K562 (cell line): ENCODE measurements around the gene TCAF1.
"Not testable (repeated sequence)": the region's sequence is repeated elsewhere in the genome, so short reads cannot be mapped to it uniquely, and the experiment has no call there.

Experiments used
- ARHGAP35 ChIP-seq: fragments of 450-650 bp; IDR thresholded peaks from 2 replicates; pipeline ENCODE4 v1.6.1; 2018; ENCODE audit not compliant: partially characterized antibody
- BHLHE40 ChIP-seq: IDR thresholded peaks from 2 replicates; pipeline ENCODE4 v1.6.1; 2011; ENCODE audit warnings: low read length, improper control_type of control experiment
- CBX2 ChIP-seq: fragments of 200-600 bp; sonication (generic); IDR thresholded peaks from one replicate; pipeline ENCODE4 v1.6.1; 2012; ENCODE audit warnings: mild to moderate bottlenecking, low read length, inconsistent platforms; ENCODE audit not compliant: insufficient read depth, poor library complexity, severe bottlenecking
- HDAC8 ChIP-seq: fragments of 450-650 bp; IDR thresholded peaks from 2 replicates; pipeline ENCODE4 v1.6.1; 2016; ENCODE audit warnings: mild to moderate bottlenecking, missing genetic modification characterization, moderate library complexity, missing compliant biosample characterization
- NONO ChIP-seq, 2 experiments: fragments of 200-400 bp in 1 of 2; fragments of 450-650 bp in 1 of 2; formaldehyde crosslinking in 1 of 2; IDR thresholded peaks; 2 replicates each; pipeline ENCODE4 v1.6.1; 2017; ENCODE audit warnings: low read depth in 2 of 2, mild to moderate bottlenecking in 2 of 2, moderate library complexity in 2 of 2, low read length in 1 of 2
- POLR2A ChIP-seq: fragments of 450-650 bp; conservative IDR thresholded peaks from 2 replicates; pipeline ENCODE4 v1.6.1; 2016
- ZNF140 ChIP-seq: fragments of 250-450 bp; sonication (Bioruptor Pico); IDR thresholded peaks from 2 replicates; pipeline ENCODE4 v1.8.0; 2021; ENCODE audit warnings: moderate library complexity, mild to moderate bottlenecking, inconsistent platforms
- ZNF253 ChIP-seq: fragments of 250-450 bp; sonication (Bioruptor Pico); conservative IDR thresholded peaks from 2 replicates; pipeline ENCODE4 v1.6.1; 2021; ENCODE audit warnings: mild to moderate bottlenecking
- TF ChIP-seq, protein P1 (sequence below): fragments of 150-350 bp; conservative IDR thresholded peaks from 2 replicates; pipeline ENCODE4 v1.6.1; 2014; ENCODE audit warnings: low read length
- TF ChIP-seq, protein P2 (sequence below): sonication (generic); formaldehyde crosslinking; IDR thresholded peaks from 2 replicates; pipeline ENCODE4 v1.5.0; 2020; ENCODE audit warnings: missing genetic modification reagents

DNA sequence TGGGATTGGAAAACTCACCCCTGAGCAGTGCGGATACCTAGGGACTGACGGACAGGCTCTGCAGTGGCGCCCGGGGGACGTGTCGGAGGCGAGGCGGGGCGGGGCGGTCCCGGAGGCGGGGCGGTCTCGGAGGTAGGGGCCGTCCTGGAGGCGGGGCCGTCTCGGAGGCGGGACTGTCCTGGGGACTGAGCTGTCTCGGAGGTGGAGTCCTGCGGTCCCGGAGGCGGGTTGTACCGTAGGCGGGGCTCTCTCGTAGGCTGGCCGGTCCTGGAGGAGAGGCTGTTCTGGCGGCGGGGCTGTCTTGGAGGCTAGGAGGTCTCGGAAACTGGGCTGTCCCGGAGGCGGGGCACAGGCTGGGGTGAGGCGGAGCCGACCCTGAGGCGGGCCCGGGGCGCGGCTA is 65.4 kb downstream of the TCAF1 start:
- TF ChIP-seq CBX2; ZNF253 (CRISPR knock-in tag); ARHGAP35; ZNF140; HDAC8 (tag); NONO (IDR thresholded peaks at IDR 0.05; ENCODE audit: low read depth in 2 of 2, low read length in 1 of 2); BHLHE40; POLR2A: not testable (repeated sequence)
- TF ChIP-seq, protein P1, sequence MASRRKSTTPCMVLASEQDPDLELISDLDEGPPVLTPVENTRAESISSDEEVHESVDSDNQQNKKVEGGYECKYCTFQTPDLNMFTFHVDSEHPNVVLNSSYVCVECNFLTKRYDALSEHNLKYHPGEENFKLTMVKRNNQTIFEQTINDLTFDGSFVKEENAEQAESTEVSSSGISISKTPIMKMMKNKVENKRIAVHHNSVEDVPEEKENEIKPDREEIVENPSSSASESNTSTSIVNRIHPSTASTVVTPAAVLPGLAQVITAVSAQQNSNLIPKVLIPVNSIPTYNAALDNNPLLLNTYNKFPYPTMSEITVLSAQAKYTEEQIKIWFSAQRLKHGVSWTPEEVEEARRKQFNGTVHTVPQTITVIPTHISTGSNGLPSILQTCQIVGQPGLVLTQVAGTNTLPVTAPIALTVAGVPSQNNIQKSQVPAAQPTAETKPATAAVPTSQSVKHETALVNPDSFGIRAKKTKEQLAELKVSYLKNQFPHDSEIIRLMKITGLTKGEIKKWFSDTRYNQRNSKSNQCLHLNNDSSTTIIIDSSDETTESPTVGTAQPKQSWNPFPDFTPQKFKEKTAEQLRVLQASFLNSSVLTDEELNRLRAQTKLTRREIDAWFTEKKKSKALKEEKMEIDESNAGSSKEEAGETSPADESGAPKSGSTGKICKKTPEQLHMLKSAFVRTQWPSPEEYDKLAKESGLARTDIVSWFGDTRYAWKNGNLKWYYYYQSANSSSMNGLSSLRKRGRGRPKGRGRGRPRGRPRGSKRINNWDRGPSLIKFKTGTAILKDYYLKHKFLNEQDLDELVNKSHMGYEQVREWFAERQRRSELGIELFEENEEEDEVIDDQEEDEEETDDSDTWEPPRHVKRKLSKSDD: not testable (repeated sequence)
- TF ChIP-seq, protein P2, sequence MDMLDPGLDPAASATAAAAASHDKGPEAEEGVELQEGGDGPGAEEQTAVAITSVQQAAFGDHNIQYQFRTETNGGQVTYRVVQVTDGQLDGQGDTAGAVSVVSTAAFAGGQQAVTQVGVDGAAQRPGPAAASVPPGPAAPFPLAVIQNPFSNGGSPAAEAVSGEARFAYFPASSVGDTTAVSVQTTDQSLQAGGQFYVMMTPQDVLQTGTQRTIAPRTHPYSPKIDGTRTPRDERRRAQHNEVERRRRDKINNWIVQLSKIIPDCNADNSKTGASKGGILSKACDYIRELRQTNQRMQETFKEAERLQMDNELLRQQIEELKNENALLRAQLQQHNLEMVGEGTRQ (CRISPR knock-in tag): not testable (repeated sequence)
